Esophagus muscularis mucosa (tissue), 4 donors: Measurements from ENCODE around the gene INPP4B. TPM values are rescaled to one million over a fixed set of nuclear protein-coding genes. Genes with fewer than 3 reads are reported as not detected.

Experiments used
- DNase-seq: peaks from one replicate; pipeline ENCODE4 v3.0.0-alpha.2; 2017; ENCODE audit errors: extremely low spot score
- H3K27ac ChIP-seq, 4 donors: fragments of 200-600 bp; sonication (generic); replicated peaks in 1 of 4; 1 replicate in 3 of 4; 2 replicates in 1 of 4; pipeline ENCODE4 v1.5.1; 2016 to 2019; ENCODE audit warnings: mild to moderate bottlenecking in 1 of 4
- H3K27me3 ChIP-seq, 4 donors: fragments of 200-600 bp; sonication (generic); one replicate each; pipeline versions ENCODE4 v1.5.1 to v1.6.0; 2016 to 2019
- H3K36me3 ChIP-seq, 4 donors: fragments of 200-600 bp; sonication (generic); one replicate each; pipeline ENCODE4 v1.5.1; 2016 to 2019
- H3K4me1 ChIP-seq, 4 donors: fragments of 200-600 bp; sonication (generic); one replicate each; pipeline ENCODE4 v1.5.1; 2016 to 2019
- H3K4me3 ChIP-seq, 4 donors: fragments of 200-600 bp; sonication (generic); 1 replicate in 2 of 4; 2 replicates in 2 of 4; pipeline ENCODE4 v1.5.1; 2016 to 2019; ENCODE audit warnings: mild to moderate bottlenecking in 4 of 4, moderate library complexity in 1 of 4
- H3K9me3 ChIP-seq, 4 donors: fragments of 200-600 bp; sonication (generic); 1 replicate in 3 of 4; 2 replicates in 1 of 4; pipeline ENCODE4 v1.5.1; 2016 to 2019
- CTCF ChIP-seq, 3 experiments: fragments of 200-600 bp in 2 of 3; fragments of 450-650 bp in 1 of 3; sonication (generic) in 2 of 3; IDR thresholded peaks; one replicate each; pipeline ENCODE4 v1.5.1; 2017 to 2019; ENCODE audit warnings: antibody characterized with exemption in 3 of 3, mild to moderate bottlenecking in 2 of 3, moderate library complexity in 1 of 3
- EP300 ChIP-seq: sonication (generic); formaldehyde crosslinking; IDR thresholded peaks from one replicate; pipeline ENCODE4 v1.6.1; 2017; ENCODE audit warnings: antibody characterized with exemption
- POLR2A ChIP-seq: fragments of 450-650 bp; IDR thresholded peaks from one replicate; pipeline ENCODE4 v1.6.1; 2017; ENCODE audit warnings: antibody characterized with exemption, moderate library complexity, mild to moderate bottlenecking, low read depth
- POLR2AphosphoS5 ChIP-seq, 2 donors: sonication (generic); formaldehyde crosslinking; IDR thresholded peaks; one replicate each; pipeline ENCODE4 v1.6.1; 2017; ENCODE audit warnings: antibody characterized with exemption in 2 of 2
- WGBS: methylation state at CpG from one replicate; pipeline ENCODE4 v1.1.5; 2018; 5-methylcytosine and 5-hydroxymethylcytosine counted together
- intact Hi-C: fragments of 100-400 bp; cut with DNase I; formaldehyde crosslinking; loops from one replicate; pipeline ENCODE4 v1.15.1; 2023
- total RNA-seq, 4 donors: library from RNA; depleted of rRNA; stranded (reverse); fragments of >200 nt; gene quantifications; one replicate each; pipeline versions ENCODE4 v1.1.0 to v1.2.1, GENCODE V29; 2016

The INPP4B gene
- total RNA-seq, 4 donors from 2014 or later = 12.7 to 23.4 (median 15.9) TPM

GRCh38 chr4:142365391-142365790, 480.7 kb downstream of the INPP4B start:
- H3K36me3 ChIP-seq = no peaks in the 10 kb centered on the region
- no peaks in the 10 kb centered on the region for H3K9me3 ChIP-seq
- H3K27ac ChIP-seq = no peak overlapping the region
- DNase-seq = no peak
- 33% methylated on average over 1 of the region's 1 CpG for WGBS
- intact Hi-C loops = no loop called here
- H3K4me1 ChIP-seq = peaks cover 0 to 10% (median 3%) of the 10 kb centered on the region in 4 donors
- H3K4me3 ChIP-seq = no peak overlapping the region
- TF ChIP-seq EP300 = no peak
- TF ChIP-seq CTCF (IDR thresholded peaks at IDR 0.05) = no peak
- no peak for TF ChIP-seq POLR2A
- TF ChIP-seq POLR2AphosphoS5 (IDR thresholded peaks at IDR 0.05) = no peak
- H3K27me3 ChIP-seq = no peaks in the 10 kb centered on the region

- no peaks in the 10 kb centered on the region for H3K9me3 ChIP-seq
- H3K36me3 ChIP-seq = no peaks in the 10 kb centered on the region
- no peak overlapping the region for H3K4me3 ChIP-seq
- DNase-seq = no peak
- intact Hi-C loops = no loop called here
- no peaks in the 10 kb centered on the region for H3K27me3 ChIP-seq
- 86% methylated on average over 1 of the region's 1 CpG for WGBS
- peaks cover 0 to 14% (median 3%) of the 10 kb centered on the region in 4 donors for H3K4me1 ChIP-seq
- no peak for TF ChIP-seq POLR2AphosphoS5 (IDR thresholded peaks at IDR 0.05)
- no peak for TF ChIP-seq CTCF (IDR thresholded peaks at IDR 0.05)
- no peak for TF ChIP-seq EP300
- no peak for TF ChIP-seq POLR2A
- H3K27ac ChIP-seq = no peak overlapping the region
Measured at GRCh38 chr4:142363686-142364085, 482.4 kb downstream of the INPP4B start.

GRCh38 chr4:142361981-142362380, 484.1 kb downstream of the INPP4B start:
- H3K27me3 ChIP-seq = no peaks in the 10 kb centered on the region
- no peak overlapping the region for H3K27ac ChIP-seq
- no peak for DNase-seq
- H3K4me1 ChIP-seq = peaks cover 0 to 5% (median 0%) of the 10 kb centered on the region in 4 donors
- TF ChIP-seq POLR2A (no peak), CTCF (IDR thresholded peaks at IDR 0.05) (no peak), POLR2AphosphoS5 (IDR thresholded peaks at IDR 0.05) (no peak), EP300 (no peak)
- intact Hi-C loops = no loop called here
- H3K4me3 ChIP-seq = no peak overlapping the region
- no peaks in the 10 kb centered on the region for H3K9me3 ChIP-seq
- WGBS = 100% methylated on average over 2 of the region's 2 CpGs
- H3K36me3 ChIP-seq = no peaks in the 10 kb centered on the region

GRCh38 chr4:142360657-142361056, 485.4 kb downstream of the INPP4B start:
- Histone ChIP-seq H3K4me3 (no peak overlapping the region), H3K4me1 (peaks cover 0 to 6% (median 2%) of the 10 kb centered on the region in 4 donors), H3K9me3 (no peaks in the 10 kb centered on the region), H3K27ac (no peak overlapping the region), H3K27me3 (no peaks in the 10 kb centered on the region), H3K36me3 (no peaks in the 10 kb centered on the region)
- WGBS = 94% methylated on average over 1 of the region's 1 CpG
- DNase-seq = no peak
- TF ChIP-seq CTCF (IDR thresholded peaks at IDR 0.05) (no peak), EP300 (no peak), POLR2A (no peak), POLR2AphosphoS5 (IDR thresholded peaks at IDR 0.05) (no peak)
- intact Hi-C loops = no loop called here

GRCh38 chr4:142358656-142359055, 487.4 kb downstream of the INPP4B start:
- H3K27ac ChIP-seq = no peak overlapping the region
- H3K9me3 ChIP-seq = no peaks in the 10 kb centered on the region
- no peaks in the 10 kb centered on the region for H3K27me3 ChIP-seq
- H3K36me3 ChIP-seq = no peaks in the 10 kb centered on the region
- H3K4me3 ChIP-seq = no peak overlapping the region
- intact Hi-C loops = loop anchor here (5.0 to 10.0 kb wide), 4 partner anchors 206 to 726 kb away; partner anchors contain the start of gene INPP4B
- TF ChIP-seq POLR2AphosphoS5 (IDR thresholded peaks at IDR 0.05) (no peak), CTCF (IDR thresholded peaks at IDR 0.05) (no peak), POLR2A (no peak), EP300 (no peak)
- DNase-seq = no peak
- H3K4me1 ChIP-seq = peaks cover 12 to 22% (median 20%) of the 10 kb centered on the region in 4 donors
- 85% methylated on average over 4 of the region's 4 CpGs for WGBS
